Psoas muscle (tissue), 8 donors: Measurements from ENCODE around the gene MRTFA. TPM values are rescaled to one million over a fixed set of nuclear protein-coding genes. Genes with fewer than 3 reads are reported as not detected.

Experiments used
- ATAC-seq, 4 donors: fragments of 200-7000 bp; cut with Tn5 transposase; one replicate each; pipeline ENCODE4 v1.9.1; 2020; ENCODE audit warnings: moderate library complexity in 3 of 4, mild to moderate bottlenecking in 2 of 4
- DNase-seq, 2 donors: peaks; one replicate each; pipeline ENCODE4 v3.0.0-alpha.2; 2020
- H3K27ac ChIP-seq: fragments of 200-600 bp; one replicate; pipeline ENCODE4 v1.8.0; 2022
- H3K27me3 ChIP-seq, 3 donors: fragments of 200-600 bp in 1 of 3; one replicate each; pipeline versions ENCODE4 v1.6.1 to v1.8.0; 2013 to 2022; ENCODE audit warnings: low read length in 2 of 3, mild to moderate bottlenecking in 2 of 3, moderate library complexity in 1 of 3; ENCODE audit not compliant: insufficient read depth in 3 of 3
- H3K36me3 ChIP-seq, 2 donors: fragments of 200-600 bp in 1 of 2; one replicate each; pipeline versions ENCODE4 v1.6.1 to v1.8.0; 2013 to 2022; ENCODE audit warnings: low read depth in 1 of 2, mild to moderate bottlenecking in 1 of 2, moderate library complexity in 1 of 2; ENCODE audit not compliant: insufficient read depth in 1 of 2
- H3K4me1 ChIP-seq: fragments of 200-600 bp; one replicate; pipeline ENCODE4 v1.8.0; 2022
- H3K4me3 ChIP-seq: fragments of 200-600 bp; one replicate; pipeline ENCODE4 v1.8.0; 2022; ENCODE audit warnings: mild to moderate bottlenecking
- H3K9me3 ChIP-seq: fragments of 200-600 bp; one replicate; pipeline ENCODE4 v1.8.0; 2022
- WGBS, 3 donors: extraction: QIAGEN DNeasy Blood & Tissue Kit; methylation state at CpG; one replicate each; pipeline versions ENCODE4 v1.1.6 to v1.1.7; 2013; 5-methylcytosine and 5-hydroxymethylcytosine counted together
- intact Hi-C, 2 donors: fragments of 100-400 bp; cut with DNase I; formaldehyde crosslinking; loops; one replicate each; pipeline versions ENCODE4 v1.11.0 to v1.14.2; 2022
- polyA plus RNA-seq, 3 donors: library from polyadenylated mRNA; stranded (reverse); fragments of 200-250 nt; gene quantifications; one replicate each; pipeline ENCODE4 v1.2.3, GENCODE V29; 2013
- total RNA-seq, 4 donors: library from RNA; stranded (reverse); fragmentation: NEBNext Ultra II Directional in 2 of 4; extraction: Animal tissue kit (Norgen Biotek cat#: 25700) in 2 of 4; gene quantifications; one replicate each; pipeline versions ENCODE4 v1.2.1 to v1.2.4, GENCODE V29; 2021 to 2023
- TF ChIP-seq, protein P1 (sequence below): fragments of 200-600 bp; IDR thresholded peaks from one replicate; pipeline ENCODE4 v1.8.0; 2022; ENCODE audit warnings: antibody characterized with exemption
- donor health status: healthy with polysubstance abuse.
- donor health status: DM: no; HTN: no; CAD: no; lungs with moderate emphysema.
- donor health status: Bipolar disorder and iron deficiency.
- donor health status: healthy.
- donor health status: DM: yes; HTN: yes; CAD: no.
- donor health status: DM: no; HTN: no; CAD: no.
- donor health status: DM: no; HTN: no; CAD: no.
- donor health status: DM: yes; HTN: yes; CAD: no.

The MRTFA gene
- total and polyA plus RNA-seq, 7 donors = 10.1 to 24.0 (median 15.7) TPM

DNA sequence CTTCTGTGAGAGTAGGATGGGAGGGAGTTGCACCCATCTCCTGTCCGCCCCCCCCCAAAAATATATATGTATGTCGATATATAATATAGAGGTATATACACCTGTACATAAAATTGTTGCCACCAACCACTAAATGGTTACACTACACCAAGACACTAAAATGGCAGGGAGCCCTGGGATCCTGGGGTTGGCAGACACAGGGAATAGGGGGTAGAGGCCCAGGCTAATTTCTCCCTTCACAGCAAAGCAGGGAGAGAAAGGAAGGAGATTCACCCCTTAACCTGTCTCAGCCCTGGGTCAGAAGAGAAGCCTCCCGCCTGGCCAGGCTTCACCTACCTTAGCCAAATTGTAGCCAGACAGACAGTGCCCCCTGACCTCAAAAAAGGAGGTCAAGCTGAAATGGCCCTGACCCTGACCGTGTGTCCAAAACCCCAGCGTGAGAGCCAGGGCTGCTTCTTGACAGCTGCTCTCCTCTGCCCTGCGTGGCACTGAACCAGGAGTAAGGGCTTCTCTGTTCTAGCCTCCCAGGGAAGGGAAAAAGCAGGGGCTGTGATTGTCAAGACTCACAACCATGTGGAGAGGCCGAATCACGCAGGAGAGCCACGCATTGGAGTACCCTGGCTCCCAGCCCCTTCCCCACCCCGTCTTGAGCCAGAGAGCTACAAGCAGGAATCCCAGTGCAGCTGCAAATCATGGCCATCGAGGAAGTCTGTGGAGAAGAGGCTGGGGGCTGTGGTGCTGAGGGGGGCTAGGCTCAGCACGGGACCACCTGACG is 225.6 kb downstream of the MRTFA start:
- intact Hi-C loops = no loop called here
- Histone ChIP-seq H3K27ac (no peak overlapping the region), H3K9me3 (no peaks in the 10 kb centered on the region), H3K36me3 (peaks cover 7 to 71% of the 10 kb centered on the region in 2 donors), H3K4me1 (no peaks in the 10 kb centered on the region), H3K27me3 (no peaks in the 10 kb centered on the region), H3K4me3 (no peak overlapping the region)
- TF ChIP-seq, protein P1, sequence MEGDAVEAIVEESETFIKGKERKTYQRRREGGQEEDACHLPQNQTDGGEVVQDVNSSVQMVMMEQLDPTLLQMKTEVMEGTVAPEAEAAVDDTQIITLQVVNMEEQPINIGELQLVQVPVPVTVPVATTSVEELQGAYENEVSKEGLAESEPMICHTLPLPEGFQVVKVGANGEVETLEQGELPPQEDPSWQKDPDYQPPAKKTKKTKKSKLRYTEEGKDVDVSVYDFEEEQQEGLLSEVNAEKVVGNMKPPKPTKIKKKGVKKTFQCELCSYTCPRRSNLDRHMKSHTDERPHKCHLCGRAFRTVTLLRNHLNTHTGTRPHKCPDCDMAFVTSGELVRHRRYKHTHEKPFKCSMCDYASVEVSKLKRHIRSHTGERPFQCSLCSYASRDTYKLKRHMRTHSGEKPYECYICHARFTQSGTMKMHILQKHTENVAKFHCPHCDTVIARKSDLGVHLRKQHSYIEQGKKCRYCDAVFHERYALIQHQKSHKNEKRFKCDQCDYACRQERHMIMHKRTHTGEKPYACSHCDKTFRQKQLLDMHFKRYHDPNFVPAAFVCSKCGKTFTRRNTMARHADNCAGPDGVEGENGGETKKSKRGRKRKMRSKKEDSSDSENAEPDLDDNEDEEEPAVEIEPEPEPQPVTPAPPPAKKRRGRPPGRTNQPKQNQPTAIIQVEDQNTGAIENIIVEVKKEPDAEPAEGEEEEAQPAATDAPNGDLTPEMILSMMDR = no peak
- 56 to 68% (median 57%) methylated on average over 13 of the region's 13 CpGs for WGBS, 3 donors
- no peak for DNase-seq
- no peak for ATAC-seq

DNA sequence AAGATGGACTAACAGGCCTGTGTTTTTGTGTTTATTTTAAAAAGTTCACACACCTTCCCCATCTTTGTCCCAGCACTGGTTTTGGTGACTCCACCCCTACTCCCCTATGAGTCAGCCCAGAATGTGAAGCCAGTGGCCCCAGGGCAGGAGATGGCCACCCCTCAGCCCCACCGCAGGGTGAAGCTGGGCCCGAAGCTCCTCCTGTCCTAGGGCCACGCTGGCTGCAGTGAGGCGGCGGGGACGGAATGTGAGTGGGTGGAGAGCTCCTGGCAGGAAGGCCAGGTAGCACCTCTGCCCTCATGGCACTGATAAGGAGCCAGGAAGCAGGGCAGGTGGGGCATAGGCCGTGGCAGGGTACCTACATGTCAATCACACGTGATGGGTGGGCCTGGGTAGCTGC is 226.2 kb downstream of the MRTFA start:
- peaks cover 7 to 75% of the 10 kb centered on the region in 2 donors for H3K36me3 ChIP-seq
- no peak for DNase-seq
- intact Hi-C loops = no loop called here

DNA sequence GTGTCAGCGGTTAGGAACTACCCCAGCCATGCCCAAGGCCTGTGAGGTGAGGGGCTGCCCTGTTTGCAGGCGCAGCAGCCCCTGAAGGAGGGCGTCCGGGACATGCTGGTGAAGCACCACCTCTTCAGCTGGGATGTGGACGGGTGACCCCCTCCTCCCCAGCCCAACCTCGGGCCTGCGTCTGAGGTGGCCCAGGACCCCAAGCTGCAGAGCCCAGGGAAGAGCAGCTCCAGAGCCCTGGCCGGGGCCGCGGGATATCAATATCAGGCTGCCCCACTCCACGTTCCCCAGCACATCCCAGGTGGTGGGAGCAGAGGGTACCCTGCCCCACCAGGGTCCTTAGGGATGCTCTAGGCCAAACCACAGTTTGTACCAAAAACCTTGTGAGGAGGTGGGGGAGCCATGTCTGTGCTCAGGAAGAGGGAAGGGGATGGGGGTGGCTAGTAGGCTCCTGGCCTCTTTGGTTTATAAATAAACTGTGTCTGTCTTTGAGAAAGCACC is 226.9 kb downstream of the MRTFA start:
- intact Hi-C loops = no loop called here

More for the DNA sequence above, 226.2 kb downstream of the MRTFA start:
- H3K27ac ChIP-seq = no peak overlapping the region
- no peaks in the 10 kb centered on the region for H3K9me3 ChIP-seq
- no peaks in the 10 kb centered on the region for H3K4me1 ChIP-seq
- H3K27me3 ChIP-seq = no peaks in the 10 kb centered on the region
- 81 to 86% (median 85%) methylated on average over 8 of the region's 8 CpGs for WGBS, 3 donors
- ATAC-seq = no peak
- H3K4me3 ChIP-seq = no peak overlapping the region
- TF ChIP-seq, protein P1 = no peak

DNA sequence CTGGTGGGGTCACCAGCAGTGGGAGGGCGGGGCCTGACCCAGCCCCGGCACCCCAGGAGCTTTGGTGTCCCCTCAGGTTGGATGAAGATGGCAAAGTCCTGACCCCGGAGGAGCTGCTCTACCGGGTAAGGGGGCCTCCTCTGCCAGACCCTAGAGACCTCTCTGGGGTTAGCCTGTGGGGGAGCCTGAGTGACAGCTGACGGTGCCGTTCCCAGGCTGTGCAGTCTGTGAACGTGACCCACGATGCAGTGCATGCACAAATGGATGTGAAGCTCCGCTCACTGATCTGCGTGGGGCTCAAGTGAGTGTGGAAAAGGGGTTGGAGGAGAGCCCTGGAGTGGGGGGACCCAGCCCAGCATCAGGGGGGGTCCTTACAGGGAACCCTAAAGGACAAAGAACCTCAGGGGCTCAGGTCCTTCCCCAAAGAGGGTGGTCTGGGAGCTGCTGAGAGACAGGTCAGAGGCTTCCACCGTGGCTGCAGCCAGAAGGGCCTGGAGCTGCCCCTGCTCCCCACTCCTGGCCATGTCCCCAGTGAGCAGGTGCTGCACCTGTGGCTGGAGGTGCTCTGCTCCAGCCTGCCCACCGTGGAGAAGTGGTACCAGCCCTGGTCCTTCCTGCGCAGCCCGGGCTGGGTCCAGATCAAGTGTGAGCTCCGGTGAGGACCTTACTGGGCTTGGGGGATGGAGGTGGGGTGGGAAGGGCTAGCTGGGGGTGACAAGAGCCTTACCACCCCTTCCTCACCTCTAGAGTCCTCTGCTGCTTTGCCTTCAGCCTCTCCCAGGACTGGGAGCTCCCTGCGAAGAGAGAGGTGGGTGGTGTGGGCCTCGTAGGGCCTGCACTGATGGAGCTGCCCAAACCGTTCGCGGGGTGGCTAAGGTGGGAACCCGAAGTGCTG is 227.6 kb downstream of the MRTFA start:
- TF ChIP-seq, protein P1 = no peak
- no peak for ATAC-seq
- no peak for DNase-seq
- H3K27ac ChIP-seq = no peak overlapping the region
- intact Hi-C loops = no loop called here
- WGBS, 3 donors = 78 to 85% (median 84%) methylated on average over 20 to 21 of the region's 21 CpGs
- H3K27me3 ChIP-seq = no peaks in the 10 kb centered on the region
- no peaks in the 10 kb centered on the region for H3K4me1 ChIP-seq
- H3K36me3 ChIP-seq = peaks cover 7 to 82% of the 10 kb centered on the region in 2 donors
- no peak overlapping the region for H3K4me3 ChIP-seq
- no peaks in the 10 kb centered on the region for H3K9me3 ChIP-seq

More for the DNA sequence above, 226.9 kb downstream of the MRTFA start:
- ATAC-seq (no peak), DNase-seq (no peak)
- TF ChIP-seq, protein P1 = no peak
- Histone ChIP-seq H3K27ac (no peak overlapping the region), H3K4me1 (no peaks in the 10 kb centered on the region), H3K9me3 (no peaks in the 10 kb centered on the region), H3K36me3 (peaks cover 7 to 78% of the 10 kb centered on the region in 2 donors), H3K27me3 (no peaks in the 10 kb centered on the region), H3K4me3 (no peak overlapping the region)
- 87 to 90% (median 90%) methylated on average over 11 of the region's 11 CpGs for WGBS, 3 donors
